Parietal lobe (tissue), 1 donor: ENCODE measurements around the gene FAM200A. TPM values are rescaled to one million over a fixed set of nuclear protein-coding genes. Genes with fewer than 3 reads are reported as not detected.

ENCODE experiments used
- total RNA-seq: library from RNA; depleted of rRNA; stranded (reverse); fragments of >200 nt; gene quantifications from one replicate; pipeline ENCODE4 v1.2.3, GENCODE V29; 2014

The FAM200A gene
- total RNA-seq, result 17.2 TPM

GRCh38 chr7:99551767-99552463 lies at the start of gene FAM200A:
TSS of gene FAM200A (minus strand) at chr7:99552114. CDS start at chr7:99548407, 3,707 bp downstream.

GRCh38 chr7:99597762-99598501 lies 46.0 kb upstream of the FAM200A start, which contains the start of gene TMEM225B:
TSS of gene TMEM225B (plus strand) at chr7:99598267. CDS start at chr7:99604389, 6,122 bp downstream.

GRCh38 chr7:99558306-99559174 lies 6.6 kb upstream of the FAM200A start, which contains the start of gene ZNF655:
TSS of gene ZNF655 (plus strand) at chr7:99558642. CDS start at chr7:99560560, 1,918 bp downstream.

GRCh38 chr7:99504603-99505323 lies 47.2 kb downstream of the FAM200A start, which contains the start of gene ZKSCAN5:
TSS of gene ZKSCAN5 (plus strand) at chr7:99504662. CDS start at chr7:99506045, 1,383 bp downstream.

GRCh38 chr7:99499721-99500636 lies 51.9 kb downstream of the FAM200A start, which contains the start of gene ZNF394:
TSS of gene ZNF394 (minus strand) at chr7:99500281. CDS start at chr7:99500093, 188 bp downstream.

Other genes starting within 250 kb of the FAM200A start
- gene ARPC1A, start 226.2 kb downstream of the FAM200A start, total RNA-seq, result 81.1 TPM
- 7.2 TPM for gene ARPC1B, start 177.4 kb downstream of the FAM200A start, total RNA-seq
- 23.5 TPM for gene PDAP1, start 143.5 kb downstream of the FAM200A start, total RNA-seq
- gene BUD31, start 143.1 kb downstream of the FAM200A start, total RNA-seq, result 43.2 TPM
- 7.5 TPM for gene PTCD1, start 113.3 kb downstream of the FAM200A start, total RNA-seq
- 59.2 TPM for gene CPSF4, start 113.2 kb downstream of the FAM200A start, total RNA-seq
- gene ATP5MF, start 85.9 kb downstream of the FAM200A start, total RNA-seq, result 187 TPM
- 40.7 TPM for gene ZNF789, start 79.2 kb downstream of the FAM200A start, total RNA-seq
- gene ZNF394, start 51.8 kb downstream of the FAM200A start, total RNA-seq, result 24.1 TPM
- gene ZKSCAN5, start 47.5 kb downstream of the FAM200A start, total RNA-seq, result 31.3 TPM
- gene ZNF655, start 6.5 kb upstream of the FAM200A start, total RNA-seq, result 136 TPM
- gene TMEM225B, start 46.2 kb upstream of the FAM200A start, total RNA-seq, result not detected
- 33.8 TPM for gene ZSCAN25, start 64.8 kb upstream of the FAM200A start, total RNA-seq
- gene CYP3A5, start 127.9 kb upstream of the FAM200A start, total RNA-seq, result 0.63 TPM
- gene CYP3A7, start 183.1 kb upstream of the FAM200A start, total RNA-seq, result 0.31 TPM
- not detected for gene CYP3A4, start 232.1 kb upstream of the FAM200A start, total RNA-seq